HEK293 (cell line): ENCODE results near the gene RBPJ.

ENCODE experiments used
- CTCF ChIA-PET: fragments of 350-600 bp; formaldehyde crosslinking; extraction: SDS; loops from one replicate; lab custom pipeline; 2021; ENCODE audit warnings: antibody characterized with exemption; lab: Yijun Ruan, JAX
- POLR2A ChIA-PET: fragments of 300-600 bp; formaldehyde crosslinking; extraction: SDS; loops from one replicate; lab custom pipeline; 2020; ENCODE audit warnings: antibody characterized with exemption, inconsistent platforms; lab: Yijun Ruan, JAX
- H3K27ac ChIP-seq: fragments of 200-500 bp; sonication (Bioruptor generic); 2 replicates; pipeline ENCODE4 v1.5.1; 2014; ENCODE audit warnings: low read depth, low read length, control low read depth, inconsistent platforms; ENCODE audit errors: extremely low read depth
- H3K36me3 ChIP-seq, 2 experiments: fragments of 200-500 bp in 1 of 2; sonication (Bioruptor generic) in 1 of 2; 1 replicate in 1 of 2; 2 replicates in 1 of 2; pipeline ENCODE4 v1.5.1; 2014 to 2017; ENCODE audit warnings: inconsistent platforms in 2 of 2, low read length in 2 of 2; ENCODE audit not compliant: control insufficient read depth in 2 of 2, insufficient read depth in 1 of 2
- H3K4me1 ChIP-seq: fragments of 200-500 bp; sonication (Bioruptor generic); 2 replicates; pipeline ENCODE4 v1.5.1; 2014; ENCODE audit warnings: mild to moderate bottlenecking, low read length, inconsistent platforms; ENCODE audit not compliant: control insufficient read depth, insufficient read depth
- H3K4me3 ChIP-seq: 2 replicates; pipeline ENCODE4 v1.5.1; 2011; ENCODE audit warnings: low read depth, mild to moderate bottlenecking, control low read depth, low read length, moderate library complexity
- H3K9me3 ChIP-seq: fragments of 200-500 bp; sonication (Bioruptor generic); 2 replicates; pipeline ENCODE4 v1.5.1; 2014; ENCODE audit warnings: low read depth, low read length, inconsistent platforms; ENCODE audit not compliant: control insufficient read depth, insufficient read depth
- GLIS2 ChIP-seq: fragments of 450-650 bp; formaldehyde crosslinking; IDR thresholded peaks from 2 replicates; pipeline ENCODE4 v1.5.1; 2016; ENCODE audit warnings: missing biosample characterization, missing genetic modification characterization
- KLF1 ChIP-seq: fragments of 450-650 bp; formaldehyde crosslinking; IDR thresholded peaks from 2 replicates; pipeline ENCODE4 v1.5.1; 2016; ENCODE audit warnings: missing biosample characterization, missing genetic modification characterization
- TCF7L2 ChIP-seq: IDR thresholded peaks from 2 replicates; pipeline ENCODE4 v1.6.1; 2011; ENCODE audit warnings: low read depth, mild to moderate bottlenecking, inconsistent platforms, low read length, moderate library complexity, borderline replicate concordance
- YY1 ChIP-seq: fragments of 450-650 bp; formaldehyde crosslinking; IDR thresholded peaks from 2 replicates; pipeline ENCODE4 v1.5.1; 2018; ENCODE audit warnings: missing biosample characterization, missing genetic modification characterization
- ZEB2 ChIP-seq: fragments of 450-650 bp; formaldehyde crosslinking; IDR thresholded peaks from 2 replicates; pipeline ENCODE4 v1.5.1; 2016; ENCODE audit warnings: missing biosample characterization, missing genetic modification characterization
- ZFP69B ChIP-seq: fragments of 450-650 bp; formaldehyde crosslinking; IDR thresholded peaks from 2 replicates; pipeline ENCODE4 v1.5.1; 2016; ENCODE audit warnings: missing biosample characterization, missing genetic modification characterization
- ZNF16 ChIP-seq: fragments of 450-650 bp; formaldehyde crosslinking; IDR thresholded peaks from 2 replicates; pipeline ENCODE4 v1.5.1; 2016; ENCODE audit warnings: low read depth, missing biosample characterization, missing genetic modification characterization
- ZNF335 ChIP-seq: fragments of 450-650 bp; formaldehyde crosslinking; conservative IDR thresholded peaks from 2 replicates; pipeline ENCODE4 v1.5.1; 2016; ENCODE audit warnings: missing biosample characterization, missing genetic modification characterization
- ZNF341 ChIP-seq: fragments of 450-650 bp; formaldehyde crosslinking; IDR thresholded peaks from 2 replicates; pipeline ENCODE4; 2016; ENCODE audit warnings: low read depth, missing biosample characterization, missing genetic modification characterization
- ZNF426 ChIP-seq: fragments of 450-650 bp; formaldehyde crosslinking; IDR thresholded peaks from 2 replicates; pipeline ENCODE4 v1.5.1; 2017; ENCODE audit warnings: missing biosample characterization, missing genetic modification characterization, mild to moderate bottlenecking, inconsistent platforms, moderate library complexity
- ZNF561 ChIP-seq: fragments of 450-650 bp; IDR thresholded peaks from 2 replicates; pipeline ENCODE4 v1.5.1; 2018; ENCODE audit warnings: missing biosample characterization, missing genetic modification characterization, borderline replicate concordance
- ZNF629 ChIP-seq: fragments of 450-650 bp; formaldehyde crosslinking; IDR thresholded peaks from 2 replicates; pipeline ENCODE4 v1.5.1; 2017; ENCODE audit warnings: missing biosample characterization, missing genetic modification characterization
- ZNF654 ChIP-seq: fragments of 450-650 bp; formaldehyde crosslinking; IDR thresholded peaks from 2 replicates; pipeline ENCODE4 v1.5.1; 2016; ENCODE audit warnings: low read depth, missing biosample characterization, missing genetic modification characterization
- ZNF701 ChIP-seq: fragments of 450-650 bp; formaldehyde crosslinking; IDR thresholded peaks from 2 replicates; pipeline ENCODE4 v1.5.1; 2016; ENCODE audit warnings: missing biosample characterization, missing genetic modification characterization
- ZSCAN16 ChIP-seq: fragments of 450-650 bp; formaldehyde crosslinking; IDR thresholded peaks from 2 replicates; pipeline ENCODE4 v1.5.1; 2016; ENCODE audit warnings: missing biosample characterization, missing genetic modification characterization
- TF ChIP-seq, protein P1 (sequence below): fragments of 450-650 bp; formaldehyde crosslinking; conservative IDR thresholded peaks from 2 replicates; pipeline ENCODE4 v1.5.1; 2016; ENCODE audit warnings: low read depth, missing biosample characterization, missing genetic modification characterization
- TF ChIP-seq, protein P2 (sequence below): fragments of 450-650 bp; formaldehyde crosslinking; IDR thresholded peaks from 2 replicates; pipeline ENCODE4 v1.5.1; 2016; ENCODE audit warnings: missing biosample characterization, missing genetic modification characterization
- TF ChIP-seq, protein P3 (sequence below): fragments of 450-650 bp; formaldehyde crosslinking; IDR thresholded peaks from 2 replicates; pipeline ENCODE4 v1.5.1; 2016; ENCODE audit warnings: missing biosample characterization, missing genetic modification characterization
- TF ChIP-seq, protein P4 (sequence below): fragments of 450-650 bp; formaldehyde crosslinking; IDR thresholded peaks from 2 replicates; pipeline ENCODE4 v1.5.1; 2016; ENCODE audit warnings: missing biosample characterization, missing genetic modification characterization, borderline replicate concordance

RBPJ gene

DNA sequence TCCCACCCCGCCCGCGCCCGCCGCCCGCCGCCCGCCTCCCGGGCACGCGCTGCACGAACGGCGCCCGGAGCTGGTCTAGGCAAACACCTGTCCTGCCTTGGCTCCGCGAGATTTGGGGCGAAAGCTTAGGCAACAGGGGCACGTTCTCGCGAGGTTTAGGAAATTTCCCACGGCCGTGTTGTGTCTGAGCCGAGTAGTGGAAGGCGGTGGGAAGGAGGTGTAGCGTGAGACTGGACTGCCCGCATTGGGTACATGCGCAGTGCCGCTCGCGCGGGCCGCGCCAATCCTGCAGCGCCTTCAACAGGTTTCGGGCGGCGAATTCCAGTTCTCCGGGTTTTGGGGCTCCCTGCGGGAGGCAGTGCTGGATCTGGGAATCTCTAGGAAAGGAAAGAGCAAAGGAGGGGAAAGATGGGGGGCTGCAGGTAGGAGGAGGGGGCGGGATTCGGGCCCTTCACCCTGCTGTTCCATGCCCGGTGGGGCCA is 1.3 kb upstream of the RBPJ start (continued):
- TF ChIP-seq, protein P1, sequence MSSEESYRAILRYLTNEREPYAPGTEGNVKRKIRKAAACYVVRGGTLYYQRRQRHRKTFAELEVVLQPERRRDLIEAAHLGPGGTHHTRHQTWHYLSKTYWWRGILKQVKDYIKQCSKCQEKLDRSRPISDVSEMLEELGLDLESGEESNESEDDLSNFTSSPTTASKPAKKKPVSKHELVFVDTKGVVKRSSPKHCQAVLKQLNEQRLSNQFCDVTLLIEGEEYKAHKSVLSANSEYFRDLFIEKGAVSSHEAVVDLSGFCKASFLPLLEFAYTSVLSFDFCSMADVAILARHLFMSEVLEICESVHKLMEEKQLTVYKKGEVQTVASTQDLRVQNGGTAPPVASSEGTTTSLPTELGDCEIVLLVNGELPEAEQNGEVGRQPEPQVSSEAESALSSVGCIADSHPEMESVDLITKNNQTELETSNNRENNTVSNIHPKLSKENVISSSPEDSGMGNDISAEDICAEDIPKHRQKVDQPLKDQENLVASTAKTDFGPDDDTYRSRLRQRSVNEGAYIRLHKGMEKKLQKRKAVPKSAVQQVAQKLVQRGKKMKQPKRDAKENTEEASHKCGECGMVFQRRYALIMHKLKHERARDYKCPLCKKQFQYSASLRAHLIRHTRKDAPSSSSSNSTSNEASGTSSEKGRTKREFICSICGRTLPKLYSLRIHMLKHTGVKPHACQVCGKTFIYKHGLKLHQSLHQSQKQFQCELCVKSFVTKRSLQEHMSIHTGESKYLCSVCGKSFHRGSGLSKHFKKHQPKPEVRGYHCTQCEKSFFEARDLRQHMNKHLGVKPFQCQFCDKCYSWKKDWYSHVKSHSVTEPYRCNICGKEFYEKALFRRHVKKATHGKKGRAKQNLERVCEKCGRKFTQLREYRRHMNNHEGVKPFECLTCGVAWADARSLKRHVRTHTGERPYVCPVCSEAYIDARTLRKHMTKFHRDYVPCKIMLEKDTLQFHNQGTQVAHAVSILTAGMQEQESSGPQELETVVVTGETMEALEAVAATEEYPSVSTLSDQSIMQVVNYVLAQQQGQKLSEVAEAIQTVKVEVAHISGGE (tag by site-specific recombination): no peak
- TF ChIP-seq ZNF654 (tag by site-specific recombination): no peak
- no peak for TF ChIP-seq ZNF426 (tag by site-specific recombination)
- TF ChIP-seq, protein P2, sequence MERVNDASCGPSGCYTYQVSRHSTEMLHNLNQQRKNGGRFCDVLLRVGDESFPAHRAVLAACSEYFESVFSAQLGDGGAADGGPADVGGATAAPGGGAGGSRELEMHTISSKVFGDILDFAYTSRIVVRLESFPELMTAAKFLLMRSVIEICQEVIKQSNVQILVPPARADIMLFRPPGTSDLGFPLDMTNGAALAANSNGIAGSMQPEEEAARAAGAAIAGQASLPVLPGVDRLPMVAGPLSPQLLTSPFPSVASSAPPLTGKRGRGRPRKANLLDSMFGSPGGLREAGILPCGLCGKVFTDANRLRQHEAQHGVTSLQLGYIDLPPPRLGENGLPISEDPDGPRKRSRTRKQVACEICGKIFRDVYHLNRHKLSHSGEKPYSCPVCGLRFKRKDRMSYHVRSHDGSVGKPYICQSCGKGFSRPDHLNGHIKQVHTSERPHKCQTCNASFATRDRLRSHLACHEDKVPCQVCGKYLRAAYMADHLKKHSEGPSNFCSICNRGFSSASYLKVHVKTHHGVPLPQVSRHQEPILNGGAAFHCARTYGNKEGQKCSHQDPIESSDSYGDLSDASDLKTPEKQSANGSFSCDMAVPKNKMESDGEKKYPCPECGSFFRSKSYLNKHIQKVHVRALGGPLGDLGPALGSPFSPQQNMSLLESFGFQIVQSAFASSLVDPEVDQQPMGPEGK (tag by site-specific recombination): peak; percentile 2

DNA sequence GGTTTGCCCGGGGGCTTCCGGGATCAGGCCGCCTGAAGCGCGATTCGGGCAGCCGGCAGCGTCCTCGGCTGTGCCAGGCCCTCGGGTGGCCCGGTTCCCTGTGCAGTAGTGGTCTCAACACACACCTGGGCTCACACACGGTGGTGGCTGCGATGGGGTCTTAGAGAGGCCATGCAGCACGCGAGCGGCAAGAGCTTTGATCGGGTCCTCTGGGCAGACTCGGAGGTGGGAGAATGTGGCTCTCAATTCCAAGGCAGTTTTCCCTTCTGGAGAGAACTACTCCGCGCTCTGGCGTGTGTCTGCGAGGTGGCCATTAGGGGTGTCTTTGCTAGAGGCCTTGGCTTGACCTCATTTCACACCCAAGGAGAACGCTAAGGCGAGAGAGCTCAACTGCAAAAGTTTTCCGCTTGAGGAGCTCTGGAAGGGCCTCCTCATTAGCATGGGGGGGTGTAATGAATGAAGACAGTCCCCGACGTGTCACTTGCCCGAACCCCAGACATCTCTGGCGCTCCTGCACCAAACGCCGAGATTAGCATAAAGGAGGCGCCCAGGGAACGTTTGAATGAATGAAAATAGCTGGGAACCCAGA is 771 bp upstream of the RBPJ start:
- CTCF ChIA-PET: interaction anchor here (0.5 to 1.2 kb wide), 3 partner anchors 11 to 148 kb away, joined by 3 to 4 read pairs (median 3); no protein-coding TSS in a partner anchor
- Histone ChIP-seq H3K27ac (peak overlapping the region; percentile 89), H3K4me1 (peaks cover 10% of the 10 kb centered on the region), H3K36me3 (no peaks in the 10 kb centered on the region), H3K9me3 (no peaks in the 10 kb centered on the region), H3K4me3 (peak overlapping the region; percentile 90)
- POLR2A ChIA-PET: interaction anchor here (0.6 to 2.2 kb wide), 6 partner anchors 39 to 295 kb away, joined by 3 to 9 read pairs (median 4); no protein-coding TSS in a partner anchor
- TF ChIP-seq ZNF341 (tag by site-specific recombination): peak; percentile 8; the same call in 1 of the 2 replicates
- TF ChIP-seq ZFP69B: 0 out of 2 replicates have a peak, but pooled peaks have one; percentile 3
- 0 out of 2 replicates have a peak, but pooled peaks have one; percentile 5 for TF ChIP-seq ZNF629
- TF ChIP-seq ZNF561 (tag by site-specific recombination): no peak
- TF ChIP-seq ZNF335 (tag by site-specific recombination): peak; percentile 80
- TF ChIP-seq, protein P2 (tag by site-specific recombination): 0 out of 2 replicates have a peak, but pooled peaks have one; percentile 35
- TF ChIP-seq, protein P3, sequence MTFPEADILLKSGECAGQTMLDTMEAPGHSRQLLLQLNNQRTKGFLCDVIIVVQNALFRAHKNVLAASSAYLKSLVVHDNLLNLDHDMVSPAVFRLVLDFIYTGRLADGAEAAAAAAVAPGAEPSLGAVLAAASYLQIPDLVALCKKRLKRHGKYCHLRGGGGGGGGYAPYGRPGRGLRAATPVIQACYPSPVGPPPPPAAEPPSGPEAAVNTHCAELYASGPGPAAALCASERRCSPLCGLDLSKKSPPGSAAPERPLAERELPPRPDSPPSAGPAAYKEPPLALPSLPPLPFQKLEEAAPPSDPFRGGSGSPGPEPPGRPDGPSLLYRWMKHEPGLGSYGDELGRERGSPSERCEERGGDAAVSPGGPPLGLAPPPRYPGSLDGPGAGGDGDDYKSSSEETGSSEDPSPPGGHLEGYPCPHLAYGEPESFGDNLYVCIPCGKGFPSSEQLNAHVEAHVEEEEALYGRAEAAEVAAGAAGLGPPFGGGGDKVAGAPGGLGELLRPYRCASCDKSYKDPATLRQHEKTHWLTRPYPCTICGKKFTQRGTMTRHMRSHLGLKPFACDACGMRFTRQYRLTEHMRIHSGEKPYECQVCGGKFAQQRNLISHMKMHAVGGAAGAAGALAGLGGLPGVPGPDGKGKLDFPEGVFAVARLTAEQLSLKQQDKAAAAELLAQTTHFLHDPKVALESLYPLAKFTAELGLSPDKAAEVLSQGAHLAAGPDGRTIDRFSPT (tag by site-specific recombination): no peak
- TF ChIP-seq GLIS2 (tag by site-specific recombination): peak; percentile 80
- TF ChIP-seq, protein P4, sequence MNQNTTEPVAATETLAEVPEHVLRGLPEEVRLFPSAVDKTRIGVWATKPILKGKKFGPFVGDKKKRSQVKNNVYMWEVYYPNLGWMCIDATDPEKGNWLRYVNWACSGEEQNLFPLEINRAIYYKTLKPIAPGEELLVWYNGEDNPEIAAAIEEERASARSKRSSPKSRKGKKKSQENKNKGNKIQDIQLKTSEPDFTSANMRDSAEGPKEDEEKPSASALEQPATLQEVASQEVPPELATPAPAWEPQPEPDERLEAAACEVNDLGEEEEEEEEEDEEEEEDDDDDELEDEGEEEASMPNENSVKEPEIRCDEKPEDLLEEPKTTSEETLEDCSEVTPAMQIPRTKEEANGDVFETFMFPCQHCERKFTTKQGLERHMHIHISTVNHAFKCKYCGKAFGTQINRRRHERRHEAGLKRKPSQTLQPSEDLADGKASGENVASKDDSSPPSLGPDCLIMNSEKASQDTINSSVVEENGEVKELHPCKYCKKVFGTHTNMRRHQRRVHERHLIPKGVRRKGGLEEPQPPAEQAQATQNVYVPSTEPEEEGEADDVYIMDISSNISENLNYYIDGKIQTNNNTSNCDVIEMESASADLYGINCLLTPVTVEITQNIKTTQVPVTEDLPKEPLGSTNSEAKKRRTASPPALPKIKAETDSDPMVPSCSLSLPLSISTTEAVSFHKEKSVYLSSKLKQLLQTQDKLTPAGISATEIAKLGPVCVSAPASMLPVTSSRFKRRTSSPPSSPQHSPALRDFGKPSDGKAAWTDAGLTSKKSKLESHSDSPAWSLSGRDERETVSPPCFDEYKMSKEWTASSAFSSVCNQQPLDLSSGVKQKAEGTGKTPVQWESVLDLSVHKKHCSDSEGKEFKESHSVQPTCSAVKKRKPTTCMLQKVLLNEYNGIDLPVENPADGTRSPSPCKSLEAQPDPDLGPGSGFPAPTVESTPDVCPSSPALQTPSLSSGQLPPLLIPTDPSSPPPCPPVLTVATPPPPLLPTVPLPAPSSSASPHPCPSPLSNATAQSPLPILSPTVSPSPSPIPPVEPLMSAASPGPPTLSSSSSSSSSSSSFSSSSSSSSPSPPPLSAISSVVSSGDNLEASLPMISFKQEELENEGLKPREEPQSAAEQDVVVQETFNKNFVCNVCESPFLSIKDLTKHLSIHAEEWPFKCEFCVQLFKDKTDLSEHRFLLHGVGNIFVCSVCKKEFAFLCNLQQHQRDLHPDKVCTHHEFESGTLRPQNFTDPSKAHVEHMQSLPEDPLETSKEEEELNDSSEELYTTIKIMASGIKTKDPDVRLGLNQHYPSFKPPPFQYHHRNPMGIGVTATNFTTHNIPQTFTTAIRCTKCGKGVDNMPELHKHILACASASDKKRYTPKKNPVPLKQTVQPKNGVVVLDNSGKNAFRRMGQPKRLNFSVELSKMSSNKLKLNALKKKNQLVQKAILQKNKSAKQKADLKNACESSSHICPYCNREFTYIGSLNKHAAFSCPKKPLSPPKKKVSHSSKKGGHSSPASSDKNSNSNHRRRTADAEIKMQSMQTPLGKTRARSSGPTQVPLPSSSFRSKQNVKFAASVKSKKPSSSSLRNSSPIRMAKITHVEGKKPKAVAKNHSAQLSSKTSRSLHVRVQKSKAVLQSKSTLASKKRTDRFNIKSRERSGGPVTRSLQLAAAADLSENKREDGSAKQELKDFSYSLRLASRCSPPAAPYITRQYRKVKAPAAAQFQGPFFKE (tag by site-specific recombination): no peak
- no peak for TF ChIP-seq YY1
- TF ChIP-seq ZNF701: no peak
- no peak for TF ChIP-seq KLF1 (tag by site-specific recombination)
- no peak for TF ChIP-seq ZNF16
- no peak for TF ChIP-seq ZSCAN16
- TF ChIP-seq TCF7L2: peak; percentile 25; the same call in 1 of the 2 replicates
- TF ChIP-seq ZEB2 (tag by site-specific recombination): 0 out of 2 replicates have a peak, but pooled peaks have one; percentile 3
